Kidney capillary endothelial cell (primary cell): ENCODE measurements around the gene CBX2.

ENCODE experiments used
- DNase-seq: peaks from one replicate; pipeline ENCODE4 v3.0.0-alpha.2; 2018; ENCODE audit warnings: low spot score

The CBX2 gene

GRCh38 chr17:79799538-79800324 is 21.8 kb downstream of the CBX2 start:
- no peak for DNase-seq

- no peak for DNase-seq
Observed at GRCh38 chr17:79800325-79801155, 22.6 kb downstream of the CBX2 start.

- DNase-seq: no peak
Observed at GRCh38 chr17:79801156-79802038, 23.4 kb downstream of the CBX2 start.

GRCh38 chr17:79802039-79802735 is 24.2 kb downstream of the CBX2 start:
- no peak for DNase-seq

- no peak for DNase-seq
Observed at GRCh38 chr17:79802736-79803420, 24.9 kb downstream of the CBX2 start.

GRCh38 chr17:79803421-79803996 is 25.6 kb downstream of the CBX2 start:
- DNase-seq: no peak

- DNase-seq: no peak
Observed at GRCh38 chr17:79803997-79804855, 26.3 kb downstream of the CBX2 start.

GRCh38 chr17:79804856-79805696 is 27.1 kb downstream of the CBX2 start:
- no peak for DNase-seq

GRCh38 chr17:79806446-79806760 is 28.5 kb downstream of the CBX2 start:
- no peak for DNase-seq

GRCh38 chr17:79806863-79807720 is 29.1 kb downstream of the CBX2 start:
- no peak for DNase-seq

- no peak for DNase-seq
Observed at GRCh38 chr17:79808763-79809529, 31.0 kb downstream of the CBX2 start.

- DNase-seq: no peak
Observed at GRCh38 chr17:79809530-79810129, 31.7 kb downstream of the CBX2 start.

GRCh38 chr17:79810130-79811010 is 32.4 kb downstream of the CBX2 start:
- peak; percentile 54 for DNase-seq

GRCh38 chr17:79811011-79811867 is 33.3 kb downstream of the CBX2 start:
- no peak for DNase-seq

GRCh38 chr17:79811868-79812352 is 34.0 kb downstream of the CBX2 start:
- DNase-seq: no peak
